Glomerular visceral epithelial cell (primary cell): ENCODE data around the gene MEI1.

Experiments used
- DNase-seq: peaks from one replicate; pipeline ENCODE4 v3.0.0-alpha.2; 2016; ENCODE audit errors: extremely low spot score

MEI1 gene

GRCh38 chr22:41782751-41783150 is 83.4 kb downstream of the MEI1 start:
- DNase-seq: no peak

- no peak for DNase-seq
Measured at GRCh38 chr22:41787331-41787730, 88.0 kb downstream of the MEI1 start.

- DNase-seq: no peak
Measured at GRCh38 chr22:41793871-41794270, 94.6 kb downstream of the MEI1 start.

GRCh38 chr22:41798736-41799135 is 99.4 kb downstream of the MEI1 start:
- DNase-seq: no peak

GRCh38 chr22:41799486-41800347 is 100.4 kb downstream of the MEI1 start:
- peak; percentile 9 for DNase-seq

GRCh38 chr22:41800348-41801146 is 101.2 kb downstream of the MEI1 start, which contains the start of gene CCDC134:
Gene CCDC134 (plus strand): TSS chr22:41800679. CDS start chr22:41808891, 8,212 bp downstream.
- peak; percentile 91 for DNase-seq

- no peak for DNase-seq
Measured at GRCh38 chr22:41801147-41801819, 102.0 kb downstream of the MEI1 start.

- no peak for DNase-seq
Measured at GRCh38 chr22:41801886-41802285, 102.6 kb downstream of the MEI1 start.

- no peak for DNase-seq
Measured at GRCh38 chr22:41805639-41806038, 106.3 kb downstream of the MEI1 start.

GRCh38 chr22:41808400-41808799 is 109.1 kb downstream of the MEI1 start:
- no peak for DNase-seq

- no peak for DNase-seq
Measured at GRCh38 chr22:41810022-41810421, 110.7 kb downstream of the MEI1 start.

GRCh38 chr22:41812805-41813545 is 113.7 kb downstream of the MEI1 start:
- DNase-seq: no peak

GRCh38 chr22:41813726-41814410 is 114.6 kb downstream of the MEI1 start:
- DNase-seq: no peak

- DNase-seq: no peak
Measured at GRCh38 chr22:41815716-41816115, 116.4 kb downstream of the MEI1 start.

- no peak for DNase-seq
Measured at GRCh38 chr22:41816241-41816640, 116.9 kb downstream of the MEI1 start.

- DNase-seq: no peak
Measured at GRCh38 chr22:41816871-41817270, 117.6 kb downstream of the MEI1 start.

GRCh38 chr22:41818011-41818410 is 118.7 kb downstream of the MEI1 start:
- DNase-seq: no peak

GRCh38 chr22:41818596-41818995 is 119.3 kb downstream of the MEI1 start:
- DNase-seq: no peak

- no peak for DNase-seq
Measured at GRCh38 chr22:41819257-41819656, 120.0 kb downstream of the MEI1 start.

- DNase-seq: no peak
Measured at GRCh38 chr22:41820447-41820846, 121.1 kb downstream of the MEI1 start.
